Activated naive CD4-positive, alpha-beta T cell treated with anti-CD3 and anti-CD28 coated beads, Interleukin-2, amount 50 U/mL, for 16 hours (primary cell): Measurements from ENCODE around the gene TAF8.
A peak's percentile ranks its signal among the peaks of the same experiment; 100 is the strongest.

ENCODE experiments used
- DNase-seq: peaks from one replicate; pipeline ENCODE4 v3.0.0-alpha.2; 2020

TAF8 gene

DNA sequence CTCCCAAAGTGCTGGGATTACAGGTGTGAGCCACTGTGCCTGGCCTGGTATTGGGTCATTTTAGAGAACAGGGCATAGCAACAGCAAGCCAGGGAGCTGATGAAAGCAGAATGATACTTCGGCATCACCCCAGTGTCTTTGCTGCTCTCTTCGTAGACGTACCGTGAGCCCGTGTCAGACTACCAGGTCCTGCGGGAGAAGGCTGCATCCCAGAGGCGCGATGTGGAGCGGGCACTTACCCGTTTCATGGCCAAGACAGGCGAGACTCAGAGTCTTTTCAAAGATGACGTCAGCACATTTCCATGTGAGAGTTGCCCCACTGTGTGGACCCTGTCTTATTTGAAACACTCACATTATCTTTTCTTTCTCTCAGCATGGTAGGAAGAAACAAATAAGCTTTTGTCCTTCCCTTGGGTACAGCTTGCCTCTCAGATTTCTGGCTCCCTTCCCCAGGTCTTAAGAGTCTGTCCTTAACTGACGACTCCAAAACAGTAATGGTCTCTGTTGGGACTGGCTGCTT lies 15.9 kb downstream of the TAF8 start:
- DNase-seq, result no peak

DNA sequence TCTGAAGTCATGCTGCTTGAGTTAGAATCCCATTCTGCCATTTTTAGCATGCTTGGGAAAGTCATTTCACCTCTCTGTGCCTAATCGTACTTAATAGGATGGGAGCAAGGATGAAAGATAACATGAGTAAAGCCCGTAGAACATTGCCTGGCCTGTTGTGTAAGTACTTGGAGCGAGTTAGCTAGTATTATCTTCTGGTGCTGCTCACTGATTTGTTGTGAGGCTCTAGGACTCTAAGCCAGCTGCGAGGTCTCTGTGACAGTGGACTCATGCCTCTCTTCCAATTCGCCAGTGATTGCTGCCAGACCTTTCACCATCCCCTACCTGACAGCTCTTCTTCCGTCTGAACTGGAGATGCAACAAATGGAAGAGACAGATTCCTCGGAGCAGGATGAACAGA lies 17.8 kb downstream of the TAF8 start:
- no peak for DNase-seq

DNA sequence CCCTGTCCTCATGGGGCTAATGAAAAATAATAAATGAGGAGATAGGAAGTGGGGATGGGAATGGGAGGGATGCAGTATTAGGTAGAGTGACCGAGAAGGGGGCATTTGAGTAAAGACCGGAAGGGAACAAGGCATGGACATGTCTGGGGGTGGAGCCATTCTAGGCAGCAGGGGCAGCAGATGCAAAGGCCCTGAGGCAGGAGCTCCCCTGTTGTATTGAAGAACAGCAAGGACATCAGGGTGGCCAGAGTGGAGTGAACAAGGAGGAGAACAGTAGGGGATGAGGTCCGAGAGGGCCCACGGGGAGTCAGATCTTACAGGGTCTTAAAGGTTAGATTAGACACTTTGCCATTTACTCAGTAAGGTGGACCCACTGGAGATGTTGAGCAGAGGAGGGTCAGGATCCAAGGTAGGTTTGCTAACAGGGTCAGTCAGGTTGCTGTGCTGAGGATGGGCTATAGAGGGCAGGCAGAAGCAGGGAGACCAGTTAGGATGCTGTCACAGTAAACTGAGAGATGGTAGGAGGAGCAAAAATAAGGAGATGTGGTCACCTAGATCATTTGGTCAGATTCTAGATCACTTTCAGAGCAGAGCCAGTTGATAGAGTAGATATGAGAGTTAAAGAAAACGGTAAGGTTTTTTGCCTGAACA lies 18.7 kb downstream of the TAF8 start:
- no peak for DNase-seq

DNA sequence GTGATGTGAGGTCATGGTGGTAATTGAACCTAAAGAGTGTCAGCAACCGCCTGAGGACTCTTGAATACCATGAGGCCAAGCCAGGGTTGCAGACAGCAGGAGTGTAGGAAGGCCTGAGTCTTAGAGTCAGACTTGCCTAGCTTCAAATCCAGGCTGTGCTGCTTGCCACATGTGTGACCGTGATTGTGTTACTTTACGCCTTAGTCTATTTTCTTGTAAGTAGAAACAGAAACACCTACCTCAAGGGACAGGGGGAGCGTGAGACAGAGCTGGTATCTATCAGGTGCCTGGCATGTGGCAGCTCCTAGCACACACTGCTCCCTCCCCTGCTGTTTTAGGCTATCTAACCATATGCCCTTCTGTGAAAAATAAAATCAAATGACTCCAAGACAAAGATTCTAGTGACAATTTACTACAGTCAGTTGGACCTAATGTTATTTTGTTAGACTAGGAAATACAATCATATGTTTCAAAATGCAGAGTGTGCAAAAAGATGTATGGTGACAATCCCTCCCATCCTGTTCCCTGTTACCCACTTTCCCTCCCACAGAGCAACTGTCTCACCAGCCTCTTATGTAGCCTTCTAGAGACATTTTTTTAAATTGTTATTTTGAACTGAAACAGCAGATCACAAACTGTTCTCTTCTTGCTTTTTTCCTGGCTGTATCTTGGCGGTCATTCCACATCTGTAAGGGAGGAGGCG lies 21.7 kb downstream of the TAF8 start:
- DNase-seq, result no peak

DNA sequence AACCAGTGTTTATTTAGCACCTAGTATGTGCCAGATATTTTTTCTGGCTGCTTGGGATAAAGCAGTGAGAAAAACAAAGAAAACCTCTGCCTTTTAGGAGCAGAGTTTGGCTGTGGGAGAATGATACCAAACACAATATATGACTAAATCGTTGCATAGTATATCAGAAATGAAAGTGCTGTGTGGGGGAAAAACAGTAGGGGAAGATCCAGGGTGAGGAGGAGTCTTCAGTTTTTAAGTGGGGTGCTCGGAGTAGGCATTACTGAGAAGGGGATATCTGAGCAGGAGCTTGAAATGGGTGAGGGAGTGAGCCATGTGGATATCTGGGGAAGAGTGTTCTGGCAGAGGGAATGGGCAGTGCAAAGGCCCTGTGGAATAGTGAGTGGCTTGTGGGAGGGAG lies 23.0 kb downstream of the TAF8 start:
- no peak for DNase-seq

DNA sequence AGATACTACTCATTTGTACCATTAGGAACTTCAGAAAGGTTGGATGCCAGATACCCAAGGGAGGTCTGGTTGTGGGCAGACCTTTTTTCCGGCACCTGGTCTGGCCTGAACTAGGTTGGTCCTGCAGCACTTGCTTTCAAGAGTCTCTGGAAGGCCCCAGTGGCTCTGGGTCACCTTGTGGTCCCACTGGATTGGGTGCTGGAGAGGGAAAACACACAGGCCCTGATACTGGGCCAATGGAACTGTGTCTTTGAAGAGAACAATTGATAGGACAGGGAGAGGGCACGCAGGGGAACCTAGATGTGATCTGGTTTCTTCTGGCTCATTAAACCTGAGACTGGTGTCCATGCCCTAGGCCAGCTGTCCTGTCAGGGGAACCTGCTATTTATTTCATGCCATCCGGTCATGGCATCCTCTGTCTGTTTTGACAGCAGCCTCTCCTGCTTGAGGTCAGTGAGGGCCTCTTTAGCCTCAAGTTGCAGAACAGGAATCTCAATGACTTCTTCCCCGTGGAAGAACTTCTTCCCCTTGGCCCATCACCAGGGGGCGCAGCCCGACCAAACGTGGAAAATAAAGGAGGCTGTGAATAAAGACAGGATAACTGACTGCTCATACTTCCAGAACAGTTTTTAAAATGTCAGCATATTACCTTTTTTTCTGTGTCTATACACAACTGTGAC lies 25.0 kb downstream of the TAF8 start:
- peak; percentile 63 for DNase-seq

DNA sequence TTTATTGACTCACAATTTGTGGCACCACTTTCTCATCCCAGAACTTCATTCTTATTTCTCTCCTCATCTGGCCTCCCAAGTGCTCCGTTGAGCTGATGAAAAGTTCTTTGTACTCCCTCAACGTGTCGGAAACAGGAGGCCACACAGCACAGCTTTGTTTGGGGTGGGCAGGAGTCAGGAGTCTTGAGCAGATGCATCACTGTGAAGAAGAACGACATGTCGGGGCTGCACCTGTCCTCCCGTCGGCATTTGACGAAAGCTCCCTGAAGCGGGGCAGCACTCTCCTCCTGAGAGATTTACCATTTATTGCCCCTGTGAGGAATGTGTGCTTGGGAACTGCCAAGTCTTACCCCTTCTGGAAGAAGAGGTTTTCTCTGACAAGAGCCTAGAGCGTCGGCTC lies 28.1 kb downstream of the TAF8 start:
- DNase-seq, result no peak

DNA sequence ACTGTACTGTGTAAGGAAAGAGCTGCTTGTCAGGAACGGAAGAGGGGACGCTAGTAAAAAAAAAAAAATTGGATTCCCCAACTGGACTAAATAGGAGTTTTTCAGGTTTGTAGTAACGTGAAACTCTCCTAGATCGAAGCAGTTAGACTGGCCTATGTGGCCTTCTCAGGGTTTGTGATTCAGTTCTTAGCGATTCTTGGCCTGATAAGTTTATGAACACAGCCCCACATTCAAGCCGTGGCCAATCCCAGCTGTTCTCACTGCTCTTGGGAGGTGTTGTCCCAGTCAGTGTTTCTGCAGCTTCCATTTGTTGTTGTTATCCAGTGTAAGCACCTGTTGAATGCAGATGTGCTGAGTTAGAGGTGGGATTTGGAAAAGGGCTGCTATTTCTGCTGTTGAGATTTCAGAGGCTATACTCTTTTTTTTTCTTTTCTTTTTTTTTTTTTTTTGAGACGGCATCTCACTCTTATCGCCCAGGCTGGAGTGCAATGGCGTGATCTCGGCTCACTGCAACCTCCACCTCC lies 29.7 kb downstream of the TAF8 start:
- DNase-seq, result no peak

DNA sequence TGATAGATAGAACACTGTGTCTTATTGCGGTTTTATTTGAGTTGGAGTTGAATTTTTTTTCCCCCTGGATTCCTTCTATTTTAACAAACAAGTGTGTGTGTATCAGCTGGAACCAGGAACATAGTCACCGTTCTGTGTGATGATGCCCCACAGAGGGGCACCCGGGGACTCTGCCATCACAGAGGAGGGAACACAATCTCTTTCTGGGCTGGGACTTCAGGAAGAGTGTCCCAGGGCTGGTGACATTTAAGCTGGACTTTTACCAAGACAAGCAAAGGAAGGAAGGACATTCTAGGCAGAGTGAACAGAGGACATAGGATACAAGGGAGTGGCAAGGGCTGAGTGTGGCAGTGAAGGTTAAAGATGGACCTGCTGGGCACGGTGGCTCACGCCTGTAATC lies 33.2 kb downstream of the TAF8 start:
- DNase-seq, result no peak

DNA sequence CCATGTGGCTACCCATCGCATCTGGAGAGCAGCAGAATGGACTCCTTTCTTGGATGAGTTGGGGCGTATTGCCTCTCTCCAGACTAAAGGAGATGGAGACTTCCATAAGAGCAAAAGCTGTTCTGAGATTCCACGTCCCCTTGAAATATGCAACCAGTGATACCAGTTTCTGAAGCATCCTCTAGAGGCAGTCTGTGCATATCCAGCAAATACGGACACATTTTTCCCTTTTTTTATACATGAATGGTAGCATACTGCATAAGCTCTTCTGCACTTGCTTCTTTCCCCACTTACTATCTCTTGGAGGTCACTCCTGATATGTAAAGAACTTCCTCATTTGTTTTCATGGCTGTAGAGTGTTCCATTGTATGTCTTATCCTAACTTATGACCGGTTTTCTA lies 34.6 kb downstream of the TAF8 start:
- no peak for DNase-seq

DNA sequence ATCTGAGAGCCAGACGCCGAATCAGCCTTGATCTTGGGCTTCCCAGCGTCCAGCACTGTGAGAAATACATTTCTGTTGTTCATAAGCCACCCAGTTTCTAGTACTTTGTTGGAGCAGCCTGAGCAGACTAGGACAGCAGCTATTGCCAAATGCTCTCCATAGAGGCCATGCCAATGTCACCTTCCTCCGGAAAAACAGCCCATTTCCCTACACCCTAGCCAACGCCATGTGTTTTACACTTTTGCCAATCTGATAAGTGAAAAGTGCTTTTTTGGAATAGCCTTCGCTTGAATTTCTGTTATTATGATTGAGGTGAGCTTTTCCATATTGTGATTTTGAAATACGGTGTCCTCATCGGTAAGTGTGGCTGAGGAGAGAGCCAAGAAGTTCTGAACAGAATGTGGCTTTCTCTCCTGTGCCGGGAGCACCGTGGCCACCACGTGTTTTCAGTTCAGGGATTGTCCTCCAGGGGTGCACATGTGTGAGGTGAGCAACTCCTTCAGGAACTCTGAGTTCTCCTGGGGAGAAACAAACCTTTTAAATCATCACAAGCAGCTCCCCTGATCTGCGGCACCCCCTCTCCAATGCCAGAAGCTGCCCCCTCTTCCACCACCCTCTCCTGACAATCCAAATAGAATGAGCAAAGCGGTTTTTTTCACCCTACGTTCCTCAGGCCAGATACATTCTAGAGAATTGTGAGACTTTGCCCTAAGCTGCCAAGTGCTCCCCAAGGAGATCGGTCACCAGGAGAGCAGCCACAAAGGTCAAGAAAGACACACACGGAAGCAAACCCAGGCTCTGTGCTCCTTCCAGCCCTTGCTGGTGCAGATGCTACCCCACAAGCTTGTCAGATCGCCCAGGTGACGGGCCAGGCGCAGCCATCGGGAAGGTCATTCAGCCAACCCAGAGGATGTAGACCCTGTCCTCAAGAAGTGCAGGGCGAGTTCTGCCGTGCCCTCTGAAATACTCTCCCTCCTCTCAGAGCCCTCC lies 36.0 kb downstream of the TAF8 start:
- DNase-seq, result no peak

DNA sequence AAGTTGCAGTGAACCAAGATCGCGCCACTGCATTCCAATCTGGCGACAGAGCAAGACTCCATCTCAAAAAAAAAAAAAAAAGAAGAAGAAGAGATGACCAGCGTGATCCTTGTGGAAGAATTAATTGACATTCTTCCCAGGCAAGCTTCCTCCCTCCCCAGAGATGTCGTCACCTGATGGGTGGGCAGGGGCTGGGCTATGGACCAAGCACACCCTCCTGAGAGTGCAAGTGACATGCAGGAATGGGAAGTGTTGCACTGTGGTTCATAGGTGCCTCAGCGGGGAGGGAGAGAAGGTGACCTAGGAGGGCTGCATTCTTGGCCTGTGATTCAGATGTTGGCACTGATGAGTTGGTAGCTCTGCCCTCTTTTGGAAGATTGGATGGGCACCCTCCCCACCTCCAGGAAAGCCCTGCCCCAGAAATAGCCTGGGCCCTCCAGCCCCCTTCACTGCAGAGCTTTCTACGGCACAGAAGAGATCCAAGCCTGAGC lies 37.8 kb downstream of the TAF8 start:
- DNase-seq, result no peak

DNA sequence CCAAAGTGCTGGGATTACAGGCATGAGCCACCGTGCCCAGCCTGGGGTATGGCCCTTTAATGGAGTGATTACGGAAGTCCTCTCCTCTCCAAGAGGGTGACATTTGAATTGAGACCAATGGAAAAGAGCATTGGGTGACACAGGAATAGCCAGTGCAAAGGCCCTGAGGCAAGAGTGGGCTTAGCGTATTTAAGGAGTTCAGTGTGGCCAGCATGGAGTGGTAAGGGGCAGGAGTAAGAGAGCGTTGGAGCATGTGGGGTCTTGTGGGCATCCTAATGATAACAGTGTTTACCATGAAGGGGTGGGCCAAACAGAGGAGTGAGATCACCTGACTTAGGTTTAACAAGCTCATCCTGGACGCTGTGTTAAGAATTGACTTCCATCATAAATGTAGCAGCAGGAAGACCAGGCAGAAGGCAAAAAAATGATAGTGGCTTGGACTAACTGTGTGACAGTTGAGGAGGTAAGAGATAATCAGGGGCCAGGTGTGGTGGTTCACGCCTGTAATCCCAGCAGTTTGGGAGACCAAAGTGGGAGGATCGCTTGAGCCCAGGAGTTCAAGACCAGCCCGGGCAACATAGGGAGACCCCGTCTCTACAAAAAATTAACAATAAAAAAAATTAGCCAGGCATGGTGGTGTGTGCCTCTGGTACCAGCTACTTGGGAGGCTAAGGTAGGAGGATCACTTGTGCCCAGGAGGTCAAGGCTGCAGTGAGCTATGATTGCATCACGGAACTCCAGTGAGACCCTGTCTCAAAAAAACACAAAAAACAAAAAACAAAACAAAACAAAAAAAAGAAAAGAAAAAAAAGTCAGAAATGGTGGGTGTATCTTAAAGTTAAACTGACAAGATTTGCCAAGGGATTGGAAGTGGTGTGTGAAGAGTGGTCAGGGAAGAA lies 40.7 kb downstream of the TAF8 start:
- no peak for DNase-seq

DNA sequence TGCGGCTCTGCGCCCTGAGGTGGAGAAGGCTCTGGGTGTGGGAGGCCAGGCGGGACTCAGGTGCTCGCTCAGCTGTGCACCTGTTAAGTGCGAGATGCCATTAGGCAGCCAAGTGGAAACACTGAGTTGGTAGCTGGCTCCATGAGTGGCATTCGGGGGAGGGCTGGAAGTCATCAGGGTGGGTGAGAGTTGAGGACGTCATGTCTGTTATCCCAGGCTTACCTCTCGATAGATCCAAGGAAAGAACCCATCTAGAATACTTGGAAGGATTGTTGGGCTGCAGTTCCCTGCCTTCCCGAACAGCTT lies 41.3 kb downstream of the TAF8 start:
- DNase-seq, result no peak

DNA sequence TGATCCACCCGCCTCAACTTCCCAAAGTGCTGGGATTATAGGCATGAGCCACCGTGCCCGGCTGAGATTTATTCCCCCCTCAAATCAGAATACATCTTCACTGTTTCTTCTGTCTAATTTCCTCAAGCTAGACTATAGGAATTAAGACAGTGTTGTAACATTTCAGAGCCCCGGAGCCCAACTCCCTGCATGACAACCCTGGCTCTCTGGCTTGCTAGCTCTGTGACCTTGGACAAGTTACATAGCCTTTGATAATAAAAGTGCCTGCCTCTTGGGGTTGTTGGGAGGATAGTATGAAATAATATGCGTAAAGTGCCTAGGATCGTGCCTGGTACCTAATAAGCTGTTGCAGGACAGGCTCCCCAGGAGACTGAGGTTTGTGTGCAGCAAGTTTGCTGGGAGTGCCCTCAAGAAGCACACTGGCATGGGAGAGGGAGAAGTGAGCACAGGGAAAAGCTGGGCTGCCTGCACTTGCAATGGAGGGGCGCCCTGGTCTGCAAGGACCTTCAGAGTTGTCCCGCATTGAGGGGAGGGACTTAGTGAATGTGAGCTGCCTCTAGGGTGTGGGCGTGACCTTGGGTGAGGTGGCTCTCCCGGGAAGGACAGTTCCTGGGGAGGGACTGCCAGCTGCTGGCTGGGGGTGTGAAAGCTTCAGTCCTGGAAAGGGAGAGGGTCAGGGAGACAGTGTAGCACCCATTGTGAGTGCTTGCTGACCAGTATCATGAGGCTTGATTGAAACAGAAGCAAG lies 43.4 kb downstream of the TAF8 start:
- no peak for DNase-seq

DNA sequence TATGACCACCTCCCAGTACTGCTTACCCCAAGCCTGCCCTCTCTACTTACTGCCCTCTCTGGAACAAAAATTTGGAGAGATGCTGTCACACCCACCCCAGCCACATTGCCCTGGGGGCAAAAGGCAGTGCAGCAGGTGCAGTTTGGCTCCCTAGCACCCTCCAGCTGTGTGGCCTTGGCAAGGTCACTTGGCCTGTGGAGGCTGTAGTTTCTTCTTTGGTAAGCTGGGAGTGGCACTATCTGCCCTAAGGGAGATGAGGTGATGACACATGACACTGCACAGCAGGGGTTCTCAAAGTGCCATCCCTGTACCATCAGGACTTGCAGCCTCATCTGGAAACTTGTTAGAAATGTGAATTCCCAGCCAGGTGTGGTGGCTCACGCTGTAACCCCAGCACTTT lies 44.8 kb downstream of the TAF8 start:
- no peak for DNase-seq

DNA sequence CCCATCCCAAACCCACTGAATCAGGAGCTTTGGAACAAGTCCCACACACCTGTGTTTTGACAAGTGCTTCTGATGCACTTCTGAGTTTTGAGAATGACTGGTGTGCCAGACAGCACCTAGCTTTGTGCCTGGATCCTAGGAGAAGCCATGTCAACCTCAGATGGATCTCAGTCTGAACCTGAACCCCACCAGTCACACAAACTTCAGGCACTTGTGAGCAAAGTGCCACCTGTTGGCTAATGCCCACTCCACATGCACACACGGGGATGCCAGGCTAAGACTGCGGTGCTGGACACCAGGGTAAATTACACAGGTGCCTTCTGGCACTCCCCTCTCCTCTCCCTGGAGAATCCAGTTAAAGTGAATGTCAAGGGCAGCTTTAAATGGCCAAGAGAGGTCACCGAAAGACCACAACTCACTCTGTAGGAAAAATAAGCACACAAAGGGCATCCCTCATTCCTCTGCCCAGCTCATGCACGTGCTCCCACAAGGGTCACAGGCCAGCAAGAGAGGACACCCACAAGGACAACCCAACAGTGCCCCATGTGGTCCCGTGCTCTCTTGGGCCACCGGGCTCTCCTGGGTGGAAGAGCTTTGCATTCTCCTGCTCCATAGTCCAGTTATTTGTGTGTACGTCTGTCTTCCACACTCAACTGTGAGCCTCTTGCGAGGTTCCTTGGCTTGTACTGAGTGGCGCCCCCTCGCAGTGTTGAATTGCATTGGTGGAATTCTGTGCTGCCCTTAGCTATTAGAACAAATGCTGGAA lies 45.6 kb downstream of the TAF8 start:
- no peak for DNase-seq

DNA sequence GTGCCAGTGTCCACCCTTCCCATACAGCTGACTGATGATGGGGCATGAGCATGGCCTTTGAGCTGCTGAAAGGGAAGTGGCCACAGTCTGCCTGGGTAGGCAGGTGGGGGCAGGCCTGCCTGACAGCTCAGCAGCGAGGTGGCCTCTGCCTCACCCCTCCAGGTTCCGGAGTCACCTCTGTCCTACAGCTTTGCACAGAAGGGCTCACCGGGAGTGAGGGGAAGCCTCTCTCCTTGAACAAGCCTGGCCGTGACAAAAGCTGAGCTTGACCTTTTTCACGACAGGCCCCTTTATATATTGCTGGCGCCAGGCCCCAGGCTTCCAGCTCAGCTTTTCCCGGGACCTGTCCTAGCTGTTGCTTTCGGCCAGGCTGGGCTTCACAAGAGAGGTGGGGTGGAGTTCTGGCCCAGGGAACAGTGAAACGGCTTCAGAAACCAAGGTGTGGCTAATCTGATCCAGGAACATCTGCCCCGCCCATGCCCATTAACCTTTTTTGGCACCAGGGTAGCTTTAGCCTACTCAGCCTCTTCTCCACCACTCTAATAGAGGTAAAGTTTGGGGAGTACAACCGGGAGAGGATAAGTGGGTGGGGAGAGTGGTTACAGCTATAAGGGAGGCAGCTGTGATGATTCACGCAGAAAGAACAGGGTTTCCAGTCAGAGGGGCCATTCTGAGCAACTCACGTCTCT lies 49.2 kb downstream of the TAF8 start:
- no peak for DNase-seq
